AG04450 (cell line): ENCODE data around the gene RABL3. TPM values are rescaled to one million over a fixed set of nuclear protein-coding genes. Genes with fewer than 3 reads are reported as not detected.
"Not testable (repeated sequence)": the region's sequence is repeated elsewhere in the genome, so short reads cannot be mapped to it uniquely, and the experiment has no call there.

ENCODE experiments used
- CTCF ChIA-PET: fragments of 300-600, 350-600 bp; formaldehyde crosslinking; extraction: SDS; loops from one replicate; lab custom pipeline; 2022; ENCODE audit warnings: antibody characterized with exemption, inconsistent platforms; lab: Charles Lee
- POLR2A ChIA-PET: fragments of 350-600 bp; formaldehyde crosslinking; extraction: SDS; loops from one replicate; lab custom pipeline; 2021; ENCODE audit warnings: antibody characterized with exemption, inconsistent platforms; lab: Yijun Ruan, JAX
- DNase-seq: peaks from one replicate; pipeline ENCODE4 v3.0.0-alpha.2; 2011; ENCODE audit warnings: low read depth, low spot score
- H3K27ac ChIP-seq: one replicate; pipeline ENCODE4 v1.5.1; 2012; ENCODE audit warnings: low read depth, low read length, control low read depth
- H3K27me3 ChIP-seq: one replicate; pipeline ENCODE4 v1.6.0; 2012; ENCODE audit warnings: low read length; ENCODE audit not compliant: control insufficient read depth, insufficient read depth
- H3K4me3 ChIP-seq: 2 replicates; pipeline ENCODE4 v1.5.1; 2011; ENCODE audit warnings: mild to moderate bottlenecking, low read depth, low read length, control low read depth
- H3K9me3 ChIP-seq: 2 replicates; pipeline ENCODE4 v1.5.1; 2012; ENCODE audit warnings: low read length; ENCODE audit not compliant: control insufficient read depth, insufficient read depth
- CTCF ChIP-seq: IDR thresholded peaks from 2 replicates; pipeline ENCODE4 v1.5.1; 2011; ENCODE audit warnings: low read depth, low read length, control low read depth, inconsistent platforms
- polyA plus RNA-seq: library from polyadenylated mRNA; depleted of rRNA; stranded (reverse); fragments of >200 nt; gene quantifications from 2 replicates; pipeline ENCODE4 v1.2.3, GENCODE V29; 2011

The RABL3 gene
- polyA plus RNA-seq, 1 experiment: 9.3 TPM

- ChIA-PET POLR2A (interaction anchor here (0.6 to 1.1 kb wide), 6 partner anchors 11 to 165 kb away, joined by 3 to 5 read pairs (median 3); partner anchors contain the start of genes NDUFB4 and STXBP5L), CTCF (interaction anchor here (0.6 to 2.1 kb wide), 6 partner anchors 51 to 280 kb away, joined by 3 to 9 read pairs (median 6); no protein-coding TSS in a partner anchor)
- Histone ChIP-seq H3K27me3 (no peaks in the 10 kb centered on the region), H3K27ac (peak overlapping the region; percentile 86), H3K4me3 (peak overlapping the region; percentile 98), H3K9me3 (peaks cover 5% of the 10 kb centered on the region)
- no peak for TF ChIP-seq CTCF
- DNase-seq: no peak
These were observed 591 bp upstream of the RABL3 start for GRCh38 chr3:120742849-120743365.

DNA sequence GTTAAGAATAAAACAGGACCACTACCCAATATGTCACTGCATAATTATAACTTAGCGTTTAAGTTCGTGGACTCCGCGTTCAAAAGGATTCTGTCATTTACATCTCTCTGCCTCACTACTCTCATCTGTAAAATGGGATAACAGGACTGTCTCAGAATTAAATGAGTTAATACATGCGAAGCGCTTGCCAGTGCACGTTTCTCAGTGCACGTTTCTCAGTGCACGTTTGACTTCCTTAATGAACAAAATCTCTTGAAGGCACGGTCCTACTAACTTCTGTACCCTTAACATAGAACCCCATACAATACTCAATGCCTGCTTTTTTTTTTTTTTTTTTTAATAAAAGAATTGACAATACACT is 499 bp downstream of the RABL3 start:
- Histone ChIP-seq H3K27me3 (no peaks in the 10 kb centered on the region), H3K27ac (peak overlapping the region; percentile 97), H3K4me3 (peak overlapping the region; percentile 98), H3K9me3 (peaks cover 9% of the 10 kb centered on the region)
- ChIA-PET CTCF (interaction anchor here (1.0 to 2.9 kb wide), 5 partner anchors 52 to 183 kb away, joined by 3 to 12 read pairs (median 8); no protein-coding TSS in a partner anchor), POLR2A (interaction anchor here (1.0 kb wide), 3 partner anchors 44 to 146 kb away, joined by 3 to 5 read pairs (median 5); partner anchors contain the start of gene NDUFB4)
- no peak for DNase-seq
- no peak for TF ChIP-seq CTCF

DNA sequence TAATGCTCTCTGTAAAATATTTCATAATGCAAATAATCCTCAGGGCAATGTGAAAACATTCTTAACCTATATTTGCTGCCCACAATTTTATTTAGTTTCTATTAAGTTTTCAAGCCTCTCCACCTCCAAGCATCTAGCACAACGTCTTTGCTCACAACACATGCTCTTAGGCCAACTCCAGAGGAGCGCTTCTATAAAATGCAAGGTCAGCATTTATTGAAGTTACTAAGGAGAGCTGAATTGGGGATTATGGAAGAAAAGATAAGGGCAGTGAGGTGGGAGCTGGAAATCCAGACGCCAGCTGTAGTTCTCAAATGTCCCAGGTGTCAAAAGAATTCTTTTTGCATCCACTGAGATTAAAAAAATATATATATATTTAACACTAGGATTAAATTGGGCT is 996 bp downstream of the RABL3 start:
- Histone ChIP-seq H3K4me3 (peak overlapping the region; percentile 98; the same call in 1 of the 2 replicates), H3K27ac (no peak overlapping the region), H3K9me3 (peaks cover 9% of the 10 kb centered on the region), H3K27me3 (no peaks in the 10 kb centered on the region)
- TF ChIP-seq CTCF: no peak
- DNase-seq: no peak
- ChIA-PET CTCF (interaction anchor here (0.7 to 2.9 kb wide), 6 partner anchors 53 to 557 kb away, joined by 3 to 12 read pairs (median 8); no protein-coding TSS in a partner anchor), POLR2A (no interaction called here)

GRCh38 chr3:120738006-120738405 is 4.3 kb downstream of the RABL3 start:
- H3K9me3 ChIP-seq, POLR2A ChIA-PET, H3K27me3 ChIP-seq, CTCF ChIA-PET, H3K27ac ChIP-seq, DNase-seq, H3K4me3 ChIP-seq: not testable (repeated sequence)

- POLR2A ChIA-PET: no interaction called here
These were observed 11.5 kb downstream of the RABL3 start for GRCh38 chr3:120730576-120731542.

More at GRCh38 chr3:120730576-120731542, 11.5 kb downstream of the RABL3 start:
- no peak overlapping the region for H3K27ac ChIP-seq
- CTCF ChIA-PET: interaction anchor here (2.1 kb wide), 1 partner anchor 163 kb away, joined by 6 read pairs; no protein-coding TSS in a partner anchor
- H3K27me3 ChIP-seq: no peaks in the 10 kb centered on the region
- no peak overlapping the region for H3K4me3 ChIP-seq
- H3K9me3 ChIP-seq: no peaks in the 10 kb centered on the region
- DNase-seq: no peak
- no peak for TF ChIP-seq CTCF
